HEK293 (cell line): Measurements from ENCODE around the gene DMBX1.

Experiments
- CTCF ChIP-seq: fragments of 450-650 bp; formaldehyde crosslinking; IDR thresholded peaks from 2 replicates; pipeline ENCODE4 v1.5.1; 2016; ENCODE audit warnings: missing biosample characterization, missing genetic modification characterization
- GLIS2 ChIP-seq: fragments of 450-650 bp; formaldehyde crosslinking; IDR thresholded peaks from 2 replicates; pipeline ENCODE4 v1.5.1; 2016; ENCODE audit warnings: missing biosample characterization, missing genetic modification characterization
- HOXD13 ChIP-seq: sonication (generic); formaldehyde crosslinking; IDR thresholded peaks from 2 replicates; pipeline ENCODE4 v1.8.0; 2022; ENCODE audit warnings: missing genetic modification reagents, borderline replicate concordance
- KLF17 ChIP-seq: fragments of 450-650 bp; formaldehyde crosslinking; IDR thresholded peaks from 2 replicates; pipeline ENCODE4 v1.5.1; 2016; ENCODE audit warnings: missing biosample characterization, missing genetic modification characterization
- PRDM4 ChIP-seq: fragments of 450-650 bp; formaldehyde crosslinking; IDR thresholded peaks from 2 replicates; pipeline ENCODE4 v1.5.1; 2017; ENCODE audit warnings: missing biosample characterization, missing genetic modification characterization
- TSHZ1 ChIP-seq: fragments of 450-650 bp; formaldehyde crosslinking; IDR thresholded peaks from 2 replicates; pipeline ENCODE4 v1.5.1; 2016; ENCODE audit warnings: missing biosample characterization, missing genetic modification characterization, borderline replicate concordance
- ZBTB48 ChIP-seq: fragments of 450-650 bp; formaldehyde crosslinking; IDR thresholded peaks from 2 replicates; pipeline ENCODE4 v1.5.1; 2016; ENCODE audit warnings: missing biosample characterization, missing genetic modification characterization
- ZEB2 ChIP-seq: fragments of 450-650 bp; formaldehyde crosslinking; IDR thresholded peaks from 2 replicates; pipeline ENCODE4 v1.5.1; 2016; ENCODE audit warnings: missing biosample characterization, missing genetic modification characterization
- ZFP37 ChIP-seq: fragments of 450-650 bp; formaldehyde crosslinking; IDR thresholded peaks from 2 replicates; pipeline ENCODE4 v1.5.1; 2016; ENCODE audit warnings: missing biosample characterization, missing genetic modification characterization
- ZNF138 ChIP-seq: fragments of 450-650 bp; formaldehyde crosslinking; IDR thresholded peaks from 2 replicates; pipeline ENCODE4 v1.5.1; 2016; ENCODE audit warnings: missing biosample characterization, missing genetic modification characterization, borderline replicate concordance
- ZNF280C ChIP-seq: fragments of 450-650 bp; formaldehyde crosslinking; IDR thresholded peaks from 2 replicates; pipeline ENCODE4 v1.5.1; 2016; ENCODE audit warnings: missing biosample characterization, missing genetic modification characterization
- ZNF335 ChIP-seq: fragments of 450-650 bp; formaldehyde crosslinking; conservative IDR thresholded peaks from 2 replicates; pipeline ENCODE4 v1.5.1; 2016; ENCODE audit warnings: missing biosample characterization, missing genetic modification characterization
- ZNF37A ChIP-seq: fragments of 450-650 bp; IDR thresholded peaks from 2 replicates; pipeline ENCODE4 v1.5.1; 2018; ENCODE audit warnings: missing biosample characterization, missing genetic modification characterization
- ZNF449 ChIP-seq: fragments of 450-650 bp; formaldehyde crosslinking; IDR thresholded peaks from 2 replicates; pipeline ENCODE4 v1.5.1; 2017; ENCODE audit warnings: missing biosample characterization, mild to moderate bottlenecking, missing genetic modification characterization, moderate library complexity
- ZNF501 ChIP-seq: fragments of 450-650 bp; formaldehyde crosslinking; IDR thresholded peaks from 2 replicates; pipeline ENCODE4 v1.5.1; 2016; ENCODE audit warnings: missing biosample characterization, missing genetic modification characterization
- ZNF544 ChIP-seq: fragments of 450-650 bp; formaldehyde crosslinking; IDR thresholded peaks from 2 replicates; pipeline ENCODE4 v1.5.0; 2017; ENCODE audit warnings: missing biosample characterization, missing genetic modification characterization
- ZNF560 ChIP-seq: fragments of 450-650 bp; formaldehyde crosslinking; IDR thresholded peaks from 2 replicates; pipeline ENCODE4 v1.5.1; 2017; ENCODE audit warnings: missing biosample characterization, missing genetic modification characterization, borderline replicate concordance
- ZNF600 ChIP-seq: fragments of 450-650 bp; formaldehyde crosslinking; IDR thresholded peaks from 2 replicates; pipeline ENCODE4 v1.5.1; 2016; ENCODE audit warnings: missing biosample characterization, missing genetic modification characterization
- ZNF623 ChIP-seq: fragments of 450-650 bp; formaldehyde crosslinking; IDR thresholded peaks from 2 replicates; pipeline ENCODE4 v1.5.1; 2016; ENCODE audit warnings: missing biosample characterization, missing genetic modification characterization
- ZNF645 ChIP-seq: fragments of 450-650 bp; formaldehyde crosslinking; IDR thresholded peaks from 2 replicates; pipeline ENCODE4; 2016; ENCODE audit warnings: missing biosample characterization, missing genetic modification characterization
- ZNF701 ChIP-seq: fragments of 450-650 bp; formaldehyde crosslinking; IDR thresholded peaks from 2 replicates; pipeline ENCODE4 v1.5.1; 2016; ENCODE audit warnings: missing biosample characterization, missing genetic modification characterization
- ZNF830 ChIP-seq: fragments of 450-650 bp; IDR thresholded peaks from 2 replicates; pipeline ENCODE4 v1.5.0; 2018; ENCODE audit warnings: missing biosample characterization, missing genetic modification characterization, low read depth, mild to moderate bottlenecking, moderate library complexity

Gene DMBX1

GRCh38 chr1:46520063-46520911 is 30.7 kb downstream of the DMBX1 start (continued):
- TF ChIP-seq TSHZ1 (tag by site-specific recombination) (no peak; the same call in 1 of the 2 replicates), ZNF501 (no peak), ZNF623 (no peak), ZNF830 (no peak), ZNF37A (no peak), ZNF701 (tag by site-specific recombination) (no peak), KLF17 (tag by site-specific recombination) (peak; percentile 52), HOXD13 (CRISPR knock-in tag) (peak; percentile 76), ZNF645 (tag by site-specific recombination) (no peak), ZNF335 (tag by site-specific recombination) (peak; percentile 59; the same call in 1 of the 2 replicates), ZEB2 (no peak; the same call in 1 of the 2 replicates), CTCF (tag by site-specific recombination) (no peak), GLIS2 (tag by site-specific recombination) (peak; percentile 40), ZNF280C (tag by site-specific recombination) (no peak), ZNF138 (no peak), ZNF449 (no peak), ZBTB48 (tag by site-specific recombination) (peak; percentile 61; the same call in 1 of the 2 replicates), PRDM4 (tag by site-specific recombination) (no peak), ZNF544 (tag by site-specific recombination) (no peak), ZNF600 (tag by site-specific recombination) (peak; percentile 85), ZFP37 (tag by site-specific recombination) (no peak), ZNF560 (tag by site-specific recombination) (no peak)
